ENCODE data around the gene FGF14.

DNA sequence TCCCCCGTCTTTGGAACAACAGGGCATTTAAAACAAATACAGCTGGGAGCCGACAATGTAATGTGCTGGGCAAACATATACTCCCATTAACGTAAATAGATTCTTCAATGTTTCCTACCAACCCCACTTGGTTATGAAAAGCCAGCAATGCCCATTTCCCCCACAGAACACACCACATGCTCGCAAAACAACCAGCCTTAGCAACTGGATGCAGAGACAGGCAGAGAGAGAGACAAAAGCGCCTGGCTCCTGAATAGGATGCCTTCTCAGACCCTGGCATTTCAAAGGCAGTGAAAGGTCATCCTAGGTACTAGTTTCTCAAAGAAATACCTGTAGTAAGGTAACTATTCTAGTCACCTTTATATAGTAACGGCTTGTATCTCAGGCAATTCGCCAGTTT, 486.5 kb downstream of the FGF14 start:
- TF ChIP-seq, protein P1, sequence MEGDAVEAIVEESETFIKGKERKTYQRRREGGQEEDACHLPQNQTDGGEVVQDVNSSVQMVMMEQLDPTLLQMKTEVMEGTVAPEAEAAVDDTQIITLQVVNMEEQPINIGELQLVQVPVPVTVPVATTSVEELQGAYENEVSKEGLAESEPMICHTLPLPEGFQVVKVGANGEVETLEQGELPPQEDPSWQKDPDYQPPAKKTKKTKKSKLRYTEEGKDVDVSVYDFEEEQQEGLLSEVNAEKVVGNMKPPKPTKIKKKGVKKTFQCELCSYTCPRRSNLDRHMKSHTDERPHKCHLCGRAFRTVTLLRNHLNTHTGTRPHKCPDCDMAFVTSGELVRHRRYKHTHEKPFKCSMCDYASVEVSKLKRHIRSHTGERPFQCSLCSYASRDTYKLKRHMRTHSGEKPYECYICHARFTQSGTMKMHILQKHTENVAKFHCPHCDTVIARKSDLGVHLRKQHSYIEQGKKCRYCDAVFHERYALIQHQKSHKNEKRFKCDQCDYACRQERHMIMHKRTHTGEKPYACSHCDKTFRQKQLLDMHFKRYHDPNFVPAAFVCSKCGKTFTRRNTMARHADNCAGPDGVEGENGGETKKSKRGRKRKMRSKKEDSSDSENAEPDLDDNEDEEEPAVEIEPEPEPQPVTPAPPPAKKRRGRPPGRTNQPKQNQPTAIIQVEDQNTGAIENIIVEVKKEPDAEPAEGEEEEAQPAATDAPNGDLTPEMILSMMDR (conservative IDR thresholded peaks at IDR 0.05; ENCODE audit: low read depth, low read length), result no peak
- TF ChIP-seq POLR2A (IDR thresholded peaks at IDR 0.05; ENCODE audit: low read depth, low read length), result no peak
- TF ChIP-seq CEBPB (IDR thresholded peaks at IDR 0.05; ENCODE audit: low read depth, low read length), result no peak
- TF ChIP-seq, protein P2, sequence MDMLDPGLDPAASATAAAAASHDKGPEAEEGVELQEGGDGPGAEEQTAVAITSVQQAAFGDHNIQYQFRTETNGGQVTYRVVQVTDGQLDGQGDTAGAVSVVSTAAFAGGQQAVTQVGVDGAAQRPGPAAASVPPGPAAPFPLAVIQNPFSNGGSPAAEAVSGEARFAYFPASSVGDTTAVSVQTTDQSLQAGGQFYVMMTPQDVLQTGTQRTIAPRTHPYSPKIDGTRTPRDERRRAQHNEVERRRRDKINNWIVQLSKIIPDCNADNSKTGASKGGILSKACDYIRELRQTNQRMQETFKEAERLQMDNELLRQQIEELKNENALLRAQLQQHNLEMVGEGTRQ (IDR thresholded peaks at IDR 0.05; ENCODE audit: low read depth, low read length), result no peak
- no peak for TF ChIP-seq RCOR1 (IDR thresholded peaks at IDR 0.05; ENCODE audit: insufficient replicate concordance, low read length)
- no peak for TF ChIP-seq SMC3 (IDR thresholded peaks at IDR 0.05; ENCODE audit: low read depth, low read length)
- TF ChIP-seq MAFK (IDR thresholded peaks at IDR 0.05; ENCODE audit: low read depth, low read length), result no peak

Measured in IMR-90 (cell line).